Stimulated activated CD8-positive, alpha-beta memory T cell treated with anti-CD3 and anti-CD28 coated beads, Interleukin-7, amount 100 ng/mL, for 4 hours (primary cell): ENCODE results near the gene NR2C1.
A peak's percentile ranks its signal among the peaks of the same experiment; 100 is the strongest.
"Not testable (repeated sequence)": the region's sequence is repeated elsewhere in the genome, so short reads cannot be mapped to it uniquely, and the experiment has no call there.

Experiments
- DNase-seq, 2 donors: peaks; one replicate each; pipeline ENCODE4 v3.0.0-alpha.2; 2020; ENCODE audit warnings: low read depth in 2 of 2

Gene NR2C1

GRCh38 chr12:95072900-95073697, at the start of gene NR2C1:
Gene NR2C1, minus strand, starts transcription at chr12:95073618. Its CDS starts 6,234 bp downstream, at chr12:95067384.
- peak in 1 of 2 donors; percentile 90 for DNase-seq

- no peak for DNase-seq
These were observed 45.4 kb upstream of the NR2C1 start for GRCh38 chr12:95118788-95119179.

- DNase-seq: no peak
These were observed 44.8 kb upstream of the NR2C1 start for GRCh38 chr12:95118138-95118787.

DNA sequence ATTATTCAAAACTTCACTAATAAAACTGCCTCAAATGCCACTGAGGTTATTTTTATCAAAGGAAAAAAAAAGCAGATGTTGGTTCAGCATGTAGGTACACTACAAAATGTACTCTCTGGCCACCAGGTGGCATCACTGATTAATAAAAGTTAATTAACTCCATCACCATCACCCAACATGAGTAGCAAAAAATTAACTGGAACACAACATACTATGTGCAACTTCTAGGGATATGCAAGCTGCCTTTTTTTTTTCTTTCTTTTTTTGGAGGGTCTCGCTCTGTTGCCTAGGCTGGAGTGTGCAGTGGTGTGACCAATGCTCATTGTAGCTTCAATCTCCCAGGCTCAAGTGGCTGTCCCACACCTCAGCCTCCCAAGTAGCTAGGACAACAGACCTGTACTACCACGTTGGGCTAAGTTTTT, 43.8 kb upstream of the NR2C1 start:
- peak; percentile 17 to 40 for DNase-seq

- DNase-seq: no peak
These were observed 43.4 kb upstream of the NR2C1 start for GRCh38 chr12:95116773-95117172.

DNA sequence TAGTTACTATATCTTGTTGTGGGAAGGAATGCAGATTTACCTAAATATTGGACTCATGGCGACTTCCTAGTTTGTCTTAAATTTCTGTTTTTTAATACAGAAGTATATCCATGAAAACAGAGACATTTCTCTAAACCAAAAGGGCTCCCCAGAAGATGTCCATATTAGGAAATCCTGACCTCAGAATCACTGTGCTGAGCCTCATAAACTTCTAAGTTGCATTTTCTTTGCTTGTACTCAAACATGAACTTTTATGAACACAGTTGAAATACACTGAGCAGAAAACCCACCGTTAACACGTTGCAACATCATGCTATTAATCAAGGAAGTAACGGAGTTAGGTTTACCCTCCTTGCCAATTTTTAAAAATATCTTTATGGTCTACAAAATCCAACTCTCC, 42.9 kb upstream of the NR2C1 start:
- no peak for DNase-seq

DNA sequence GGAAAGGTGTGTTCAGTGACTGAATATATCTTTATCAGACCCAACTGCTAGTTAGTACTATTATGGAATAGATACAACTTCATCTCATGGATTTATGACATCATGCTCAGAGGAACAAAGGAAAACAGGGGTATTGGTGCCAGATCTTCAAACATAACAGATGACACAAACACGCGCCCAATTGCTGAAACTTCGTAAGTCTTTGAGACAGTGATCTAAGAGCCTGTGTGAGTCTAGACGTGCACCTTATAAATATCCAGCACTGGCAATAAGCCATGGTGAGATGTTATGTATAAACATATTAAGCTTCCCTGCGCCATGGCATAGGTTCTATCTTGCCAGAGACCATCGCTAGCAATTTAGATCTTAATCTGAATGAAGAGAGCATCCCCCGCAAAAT, 42.2 kb upstream of the NR2C1 start:
- DNase-seq: no peak

DNA sequence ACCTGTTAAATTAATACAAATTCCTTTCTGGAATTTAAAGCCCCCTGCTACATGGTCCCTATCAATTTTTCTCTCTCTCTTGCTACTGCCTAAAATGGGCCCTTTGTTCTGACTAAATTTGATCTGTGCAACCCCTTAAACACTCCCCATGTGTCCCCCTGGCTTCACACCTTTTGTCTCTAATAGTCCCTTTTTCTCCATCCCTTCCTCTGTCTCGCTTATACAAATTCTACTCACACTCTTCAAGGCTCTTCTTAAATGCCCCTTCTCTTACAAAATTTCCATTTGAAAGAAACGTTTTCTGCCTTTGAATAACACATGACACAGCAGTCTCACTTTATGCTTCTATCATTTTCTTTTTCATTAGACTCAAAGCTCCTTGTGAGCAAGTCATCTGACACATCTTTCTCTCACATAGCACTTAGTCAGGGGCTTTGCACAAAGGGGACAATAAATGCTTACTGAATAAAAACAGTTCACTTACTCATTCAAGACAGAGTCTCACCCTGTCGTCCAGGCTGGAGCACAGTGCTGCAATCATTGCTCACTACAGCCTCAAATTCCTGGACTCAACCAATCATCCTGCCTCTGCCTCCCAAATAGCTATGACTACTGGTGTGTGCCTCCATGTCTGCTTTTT, 41.5 kb upstream of the NR2C1 start:
- DNase-seq: no peak

DNA sequence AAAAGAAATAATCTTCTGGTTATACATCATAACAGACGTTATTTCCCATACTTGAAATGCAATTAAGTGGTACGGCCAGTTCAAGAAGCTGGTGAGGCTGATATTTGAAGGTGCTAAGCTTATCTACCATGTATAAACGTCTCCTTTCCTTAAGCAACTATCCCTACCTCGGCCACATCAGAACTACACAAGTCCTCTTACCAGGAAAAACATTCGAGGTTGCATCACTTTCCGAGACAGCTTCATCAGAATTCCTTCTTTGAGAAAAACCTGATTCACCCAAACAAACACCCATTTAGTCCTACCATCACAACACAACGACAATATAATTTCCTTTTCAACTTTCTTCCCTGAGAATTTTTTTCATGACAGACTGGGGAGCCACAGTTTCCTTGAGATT, 33.9 kb upstream of the NR2C1 start:
- DNase-seq: no peak

GRCh38 chr12:95105540-95105939, 32.1 kb upstream of the NR2C1 start:
- no peak for DNase-seq

- DNase-seq: no peak
These were observed 31.6 kb upstream of the NR2C1 start for GRCh38 chr12:95104919-95105452.

- DNase-seq: peak in 1 of 2 donors; percentile 8
These were observed 29.7 kb upstream of the NR2C1 start for GRCh38 chr12:95102916-95103671.

GRCh38 chr12:95101957-95102356, 28.5 kb upstream of the NR2C1 start:
- DNase-seq: not testable (repeated sequence)

DNA sequence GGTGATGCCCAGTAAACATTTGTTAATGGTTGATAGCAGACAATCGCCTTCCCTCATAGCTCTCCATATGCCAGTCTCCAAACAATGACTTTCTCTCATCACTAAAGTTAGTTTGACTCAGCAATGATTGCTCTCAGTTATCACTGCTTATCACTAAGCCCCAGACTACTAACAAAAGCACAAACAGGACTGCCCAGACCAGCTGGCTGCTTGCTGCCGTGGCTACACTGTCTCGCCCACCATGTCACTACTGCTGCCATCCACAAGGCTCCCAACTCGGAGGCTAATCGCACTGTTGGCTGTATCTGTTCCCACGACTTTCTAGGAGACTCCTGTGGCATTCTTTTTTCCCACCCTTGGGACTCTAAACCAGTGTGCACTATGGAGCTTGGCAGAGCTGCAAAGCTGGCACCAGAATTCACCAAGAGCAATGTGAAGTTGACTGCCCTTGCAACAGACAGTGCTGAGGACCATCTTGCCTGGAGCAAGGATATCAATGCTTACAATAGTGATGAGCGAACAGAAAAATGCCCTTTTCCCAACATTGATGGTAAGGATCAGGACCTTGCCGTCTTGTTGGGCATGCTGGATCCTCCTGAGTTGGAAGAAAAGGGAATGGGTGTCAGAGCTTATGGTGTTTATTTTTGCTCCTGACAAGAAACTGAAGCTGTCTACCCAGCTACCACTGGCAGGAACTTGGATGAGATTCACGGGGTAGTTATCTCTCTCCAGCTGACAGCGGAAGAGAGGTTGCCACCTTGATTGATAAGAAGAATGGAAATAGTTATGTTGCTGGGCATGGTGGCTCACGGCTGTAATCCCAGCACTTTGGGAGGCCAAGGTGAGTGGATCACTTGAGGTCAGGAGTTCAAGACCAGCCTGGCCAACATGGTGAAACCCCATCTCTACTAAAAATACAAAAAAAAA, 27.1 kb upstream of the NR2C1 start:
- DNase-seq: no peak

- DNase-seq: no peak
These were observed 25.9 kb upstream of the NR2C1 start for GRCh38 chr12:95099270-95099790.

DNA sequence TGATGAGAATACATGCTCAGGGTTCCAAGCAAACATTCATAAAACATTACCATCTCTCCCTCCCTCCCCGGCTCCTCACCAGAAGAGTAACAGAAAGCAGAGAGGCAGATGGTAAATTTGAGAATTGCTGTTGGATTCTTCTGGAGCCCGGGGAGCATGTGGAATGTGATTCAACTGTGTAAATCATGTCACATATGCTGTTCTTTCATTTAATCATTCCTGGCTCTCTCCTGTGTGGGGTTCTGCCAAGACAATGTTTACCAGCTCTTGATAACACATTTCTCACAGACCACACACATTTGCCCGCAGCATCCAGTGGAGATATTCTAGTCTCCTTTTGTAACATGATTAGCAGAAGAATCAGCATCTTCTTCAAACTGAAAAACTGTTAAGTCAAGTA, 23.4 kb upstream of the NR2C1 start:
- DNase-seq: no peak

DNA sequence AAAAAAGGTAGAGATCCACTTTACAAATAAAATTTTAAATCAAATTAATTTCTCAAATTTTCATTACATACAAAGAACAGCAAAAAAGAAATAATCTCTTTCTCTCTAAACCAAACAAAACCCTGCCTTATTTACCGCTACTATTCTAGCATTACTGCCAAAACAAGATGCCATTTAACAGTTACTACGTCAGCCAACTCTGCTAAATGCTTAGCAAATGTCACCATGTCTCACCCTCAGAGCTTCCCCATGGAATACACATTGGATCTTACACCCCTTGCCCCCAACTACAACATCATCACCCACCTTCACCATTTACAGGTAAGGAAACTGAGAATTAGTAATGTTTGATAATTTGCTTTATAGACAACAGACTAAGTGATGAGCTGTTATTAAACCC, 23.0 kb upstream of the NR2C1 start:
- no peak for DNase-seq

GRCh38 chr12:95095866-95096265, 22.4 kb upstream of the NR2C1 start:
- DNase-seq: not testable (repeated sequence)

DNA sequence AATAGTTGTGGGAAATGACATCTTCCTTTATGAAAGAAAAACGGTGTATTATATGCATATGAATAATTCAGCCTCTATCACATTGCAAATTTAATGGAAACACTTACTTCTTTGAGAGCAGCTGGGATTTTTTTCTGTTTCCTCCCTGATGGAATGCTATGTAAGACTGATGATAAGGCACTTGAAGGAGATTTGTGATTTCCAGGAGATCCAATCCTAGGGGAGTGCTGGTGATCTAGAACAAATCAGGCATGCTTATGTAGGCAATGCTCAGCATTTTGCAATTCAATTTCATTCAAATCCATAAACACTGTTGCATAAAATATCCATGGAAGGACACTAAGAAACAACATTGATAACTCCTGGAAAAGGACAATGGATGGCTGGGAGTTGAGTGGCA, 16.0 kb upstream of the NR2C1 start:
- DNase-seq: no peak

DNA sequence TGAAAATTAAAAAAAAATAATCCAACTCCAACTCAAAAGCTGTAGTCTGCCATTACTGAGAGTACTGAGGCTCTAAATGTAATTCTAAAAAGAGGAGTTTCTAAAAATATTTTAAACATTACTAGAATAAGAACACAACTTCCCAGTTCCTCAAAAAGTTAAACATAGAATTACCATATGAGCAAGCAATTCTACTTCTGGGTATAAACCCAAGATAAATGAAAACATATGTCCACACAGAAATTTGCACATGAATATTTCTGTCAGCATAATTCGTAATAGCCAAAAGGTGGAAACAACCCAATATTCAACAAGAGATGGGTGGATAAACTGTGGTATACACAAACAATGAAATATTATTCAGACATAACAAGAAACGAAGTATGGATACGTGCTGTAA, 15.0 kb upstream of the NR2C1 start:
- DNase-seq: no peak
